H9 (cell line): ENCODE results near the gene ZBTB20. TPM values are rescaled to one million over a fixed set of nuclear protein-coding genes. Genes with fewer than 3 reads are reported as not detected.

Experiments used
- DNase-seq: peaks from one replicate; pipeline ENCODE4 v3.0.0-alpha.2; 2017
- H2AFZ ChIP-seq: one replicate; pipeline ENCODE4 v1.6.1; 2013; ENCODE audit warnings: mild to moderate bottlenecking, low read length, control low read depth, moderate library complexity
- H2AK5ac ChIP-seq: 2 replicates; pipeline ENCODE4 v1.6.1; 2013; ENCODE audit warnings: low read length, control low read depth, mixed read lengths; ENCODE audit not compliant: insufficient read length
- H2BK120ac ChIP-seq: one replicate; pipeline ENCODE4 v1.6.1; 2013; ENCODE audit warnings: low read depth, mild to moderate bottlenecking, low read length, control low read depth, inconsistent platforms; ENCODE audit not compliant: poor library complexity, severe bottlenecking
- H2BK12ac ChIP-seq: 2 replicates; pipeline ENCODE4 v1.6.1; 2013; ENCODE audit warnings: low read length, control low read depth, mixed read lengths, low read depth; ENCODE audit not compliant: insufficient read length
- H2BK15ac ChIP-seq: 2 replicates; pipeline ENCODE4 v1.6.1; 2013; ENCODE audit warnings: low read depth, low read length, control low read depth
- H2BK20ac ChIP-seq: one replicate; pipeline ENCODE4 v1.6.1; 2013; ENCODE audit warnings: low read depth, mild to moderate bottlenecking, low read length, control low read depth, inconsistent platforms; ENCODE audit not compliant: poor library complexity, severe bottlenecking
- H2BK5ac ChIP-seq: 2 replicates; pipeline ENCODE4 v1.6.1; 2013; ENCODE audit warnings: low read length, control low read depth, mixed read lengths; ENCODE audit not compliant: insufficient read length
- H3K14ac ChIP-seq: 2 replicates; pipeline ENCODE4 v1.6.1; 2013; ENCODE audit warnings: low read length, control low read depth; ENCODE audit not compliant: insufficient read depth
- H3K18ac ChIP-seq: 2 replicates; pipeline ENCODE4 v1.6.1; 2013; ENCODE audit warnings: low read depth, mild to moderate bottlenecking, mixed read lengths, low read length, control low read depth; ENCODE audit not compliant: insufficient read length
- H3K23ac ChIP-seq: 2 replicates; pipeline ENCODE4 v1.6.1; 2013; ENCODE audit warnings: low read length, control low read depth, mixed read lengths, low read depth; ENCODE audit not compliant: insufficient read length
- H3K23me2 ChIP-seq: 2 replicates; pipeline ENCODE4 v1.6.1; 2013; ENCODE audit warnings: low read depth, mild to moderate bottlenecking, mixed read lengths, low read length, control low read depth; ENCODE audit not compliant: insufficient read length, poor library complexity, severe bottlenecking
- H3K27ac ChIP-seq: 2 replicates; pipeline ENCODE4 v1.5.1; 2013; ENCODE audit warnings: low read length, control low read depth, mixed read lengths, low read depth; ENCODE audit not compliant: insufficient read length
- H3K27me3 ChIP-seq: 2 replicates; pipeline ENCODE4 v1.6.1; 2013; ENCODE audit warnings: low read length, control low read depth, inconsistent platforms; ENCODE audit not compliant: insufficient read depth
- H3K4ac ChIP-seq: 2 replicates; pipeline ENCODE4 v1.6.1; 2013; ENCODE audit warnings: low read depth, mild to moderate bottlenecking, control low read depth, inconsistent platforms, low read length, moderate library complexity
- H3K4me1 ChIP-seq: 2 replicates; pipeline ENCODE4 v1.6.1; 2013; ENCODE audit warnings: low read length, control low read depth, inconsistent platforms; ENCODE audit not compliant: insufficient read depth
- H3K4me2 ChIP-seq: 2 replicates; pipeline ENCODE4 v1.6.1; 2013; ENCODE audit warnings: low read length, control low read depth, mixed read lengths; ENCODE audit not compliant: insufficient read length, insufficient read depth
- H3K56ac ChIP-seq: 2 replicates; pipeline ENCODE4 v1.6.1; 2013; ENCODE audit warnings: low read depth, mild to moderate bottlenecking, mixed read lengths, low read length, control low read depth; ENCODE audit not compliant: insufficient read length
- H3K79me1 ChIP-seq: 2 replicates; pipeline ENCODE4 v1.6.1; 2013; ENCODE audit warnings: low read depth, mild to moderate bottlenecking, moderate library complexity, low read length, control low read depth, inconsistent platforms; ENCODE audit not compliant: insufficient read depth, poor library complexity, severe bottlenecking
- H3K79me2 ChIP-seq: 2 replicates; pipeline ENCODE4 v1.6.1; 2013; ENCODE audit warnings: low read length, control low read depth, inconsistent platforms; ENCODE audit not compliant: insufficient read depth
- H3K9ac ChIP-seq: 2 replicates; pipeline ENCODE4 v1.6.1; 2013; ENCODE audit warnings: low read length, control low read depth, mixed read lengths; ENCODE audit not compliant: insufficient read length; ENCODE audit errors: extremely low read depth
- H3K9me3 ChIP-seq: one replicate; pipeline ENCODE4 v1.6.1; 2013; ENCODE audit warnings: low read depth, low read length, inconsistent platforms; ENCODE audit not compliant: control insufficient read depth
- H3T11ph ChIP-seq: one replicate; pipeline ENCODE4 v1.6.1; 2013; ENCODE audit warnings: mild to moderate bottlenecking, low read length, control low read depth, inconsistent platforms
- H4K20me1 ChIP-seq: one replicate; pipeline ENCODE4 v1.6.1; 2013; ENCODE audit not compliant: control insufficient read depth, insufficient read length, insufficient read depth
- H4K5ac ChIP-seq: 2 replicates; pipeline ENCODE4 v1.6.1; 2013; ENCODE audit warnings: low read depth, mild to moderate bottlenecking, mixed read lengths, low read length, control low read depth; ENCODE audit not compliant: insufficient read length
- H4K8ac ChIP-seq: replicated peaks from 2 replicates; pipeline ENCODE4 v1.6.1; 2013; ENCODE audit warnings: low read length, control low read depth, mixed read lengths, low read depth; ENCODE audit not compliant: insufficient read length
- H4K91ac ChIP-seq: 2 replicates; pipeline ENCODE4 v1.6.1; 2013; ENCODE audit warnings: low read depth, mild to moderate bottlenecking, moderate library complexity, mixed read lengths, low read length, control low read depth; ENCODE audit not compliant: insufficient read length
- H3K27ac Mint-ChIP-seq, 3 experiments: 2 replicates in 2 of 3; 3 replicates in 1 of 3; pipeline ENCODE4 v1.8.0; 2020 to 2021; ENCODE audit warnings: mixed read lengths in 3 of 3, mild to moderate bottlenecking in 1 of 3, moderate library complexity in 1 of 3
- H3K27me3 Mint-ChIP-seq: 2 replicates; pipeline ENCODE4 v1.8.0; 2021; ENCODE audit warnings: low read depth, mild to moderate bottlenecking, moderate library complexity, mixed read lengths
- H3K36me3 Mint-ChIP-seq, 3 experiments: 2 replicates in 2 of 3; 3 replicates in 1 of 3; pipeline ENCODE4 v1.8.0; 2020 to 2021; ENCODE audit warnings: low read depth in 3 of 3, mixed read lengths in 3 of 3; ENCODE audit not compliant: insufficient read depth in 1 of 3
- H3K4me1 Mint-ChIP-seq, 2 experiments: 2 replicates each; pipeline ENCODE4 v1.8.0; 2020; ENCODE audit warnings: mixed read lengths in 2 of 2
- H3K4me3 Mint-ChIP-seq, 2 experiments: 2 replicates in 1 of 2; 3 replicates in 1 of 2; pipeline ENCODE4 v1.8.0; 2020 to 2021; ENCODE audit warnings: mild to moderate bottlenecking in 2 of 2, mixed read lengths in 2 of 2, moderate library complexity in 1 of 2
- H3K9me3 Mint-ChIP-seq, 2 experiments: 2 replicates in 1 of 2; 3 replicates in 1 of 2; pipeline ENCODE4 v1.8.0; 2020; ENCODE audit warnings: mild to moderate bottlenecking in 2 of 2, mixed read lengths in 2 of 2, moderate library complexity in 1 of 2
- CTCF ChIP-seq: fragments of 200-600 bp; sonication (generic); conservative IDR thresholded peaks from 3 replicates; pipeline ENCODE4 v1.8.0; 2021; ENCODE audit warnings: antibody characterized with exemption, mild to moderate bottlenecking
- WGBS: extraction: QIAGEN DNeasy Blood & Tissue Kit; methylation state at CpG from one replicate; pipeline ENCODE4 v1.1.7; 2013; ENCODE audit warnings: missing lambda C conversion rate, low lambda C conversion rate, mixed read lengths; ENCODE audit not compliant: insufficient read length; ENCODE audit errors: extremely low coverage; 5-methylcytosine and 5-hydroxymethylcytosine counted together
- total RNA-seq: library from RNA; stranded (reverse); gene quantifications from 2 replicates; pipeline ENCODE4 v1.2.1, GENCODE V29; 2021

ZBTB20 gene
- total RNA-seq, 1 experiment from 2014 or later, result 0.70 TPM

GRCh38 chr3:114504941-114505628 is 642.0 kb downstream of the ZBTB20 start:
- Histone ChIP-seq H2BK5ac (no peak overlapping the region), H3K9ac (no peak overlapping the region), H4K91ac (no peak overlapping the region), H2AK5ac (no peak overlapping the region), H3K23ac (no peak overlapping the region), H3K4ac (no peak overlapping the region), H3T11ph (no peak overlapping the region), H3K79me1 (no peaks in the 10 kb centered on the region), H3K56ac (no peak overlapping the region), H2AFZ (no peak overlapping the region), H3K4me1 (peaks cover 6% of the 10 kb centered on the region), H4K5ac (no peak overlapping the region), H4K20me1 (no peaks in the 10 kb centered on the region), H2BK20ac (no peak overlapping the region), H3K27ac (no peak overlapping the region), H3K4me2 (no peak overlapping the region), H3K14ac (no peak overlapping the region), H3K18ac (no peak overlapping the region), H4K8ac (no peak overlapping the region), H2BK120ac (no peak overlapping the region), H3K9me3 (no peaks in the 10 kb centered on the region), H2BK15ac (no peak overlapping the region), H3K79me2 (no peaks in the 10 kb centered on the region), H3K27me3 (no peaks in the 10 kb centered on the region), H2BK12ac (no peak overlapping the region), H3K23me2 (no peaks in the 10 kb centered on the region)
- Mint-ChIP-seq H3K27ac (no peak overlapping the region), H3K9me3 (no peaks in the 10 kb centered on the region), H3K4me1 (peaks cover 8 to 17% of the 10 kb centered on the region in 2 experiments), H3K4me3 (no peak overlapping the region), H3K27me3 (no peaks in the 10 kb centered on the region), H3K36me3 (no peaks in the 10 kb centered on the region)
- no peak for TF ChIP-seq CTCF
- DNase-seq, result no peak
- WGBS, result no CpG with 5 or more reads among the region's 4 CpGs
